ENCODE results near the gene BPIFB6.

BPIFB6 gene

DNA sequence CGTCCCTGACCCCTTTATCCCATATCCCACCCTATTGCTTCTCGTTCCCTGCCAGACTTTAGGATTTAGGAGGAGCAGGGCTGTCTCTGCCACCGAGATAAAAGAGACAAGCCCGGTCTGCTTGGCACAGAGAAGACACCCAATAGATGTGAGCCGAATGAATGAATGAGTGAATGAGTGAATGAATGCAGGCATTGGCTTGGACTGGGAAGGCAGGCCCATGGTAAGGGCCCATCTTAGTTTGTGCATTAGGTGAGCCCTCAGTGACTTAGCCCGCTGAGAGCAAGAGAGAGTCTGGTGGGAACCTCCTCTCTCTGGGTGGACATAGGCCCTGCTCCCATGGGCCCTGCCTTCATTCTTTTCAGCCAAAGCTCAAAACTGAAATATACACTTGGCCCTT lies 879 bp upstream of the BPIFB6 start:
- DNase-seq: no peak

DNA sequence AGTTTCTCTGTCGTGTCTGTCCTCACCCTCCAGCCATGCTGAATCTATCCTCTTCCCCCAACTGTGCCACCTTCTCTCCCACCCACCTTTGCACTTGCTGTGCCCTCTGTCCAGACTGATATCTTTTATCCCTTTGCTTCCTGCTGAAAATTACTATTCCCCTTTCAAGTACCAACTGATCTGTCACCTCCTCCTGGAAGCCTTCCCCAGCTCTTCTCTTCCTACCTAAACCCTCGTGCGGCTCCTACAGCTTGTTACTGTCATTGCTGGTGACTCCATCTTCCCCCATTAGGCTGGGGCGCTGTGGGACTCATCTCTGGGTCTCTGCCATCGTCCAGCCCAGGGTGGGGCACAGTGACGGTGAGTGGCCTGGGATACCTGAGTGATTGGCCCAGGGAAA lies 1.1 kb downstream of the BPIFB6 start:
- DNase-seq: no peak

DNA sequence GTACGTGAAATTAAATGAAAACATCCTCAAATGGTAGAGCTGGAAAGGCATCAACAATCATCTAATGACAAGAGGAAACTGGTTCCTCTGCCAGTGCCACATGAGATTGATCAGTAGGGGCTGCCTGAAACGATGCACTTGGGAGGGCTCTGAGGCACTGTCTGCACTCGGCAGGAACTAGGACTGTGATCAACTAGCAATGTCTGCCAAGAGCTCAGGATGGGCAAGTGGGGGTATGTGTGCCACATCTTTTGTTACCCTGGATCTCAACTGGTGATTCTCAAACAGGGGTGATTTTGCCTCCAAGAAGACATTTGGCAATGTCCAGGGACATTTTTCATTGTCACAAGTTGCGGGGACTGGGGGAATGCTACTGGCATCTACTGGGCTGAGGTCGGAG lies 1.9 kb downstream of the BPIFB6 start:
- no peak for DNase-seq

DNA sequence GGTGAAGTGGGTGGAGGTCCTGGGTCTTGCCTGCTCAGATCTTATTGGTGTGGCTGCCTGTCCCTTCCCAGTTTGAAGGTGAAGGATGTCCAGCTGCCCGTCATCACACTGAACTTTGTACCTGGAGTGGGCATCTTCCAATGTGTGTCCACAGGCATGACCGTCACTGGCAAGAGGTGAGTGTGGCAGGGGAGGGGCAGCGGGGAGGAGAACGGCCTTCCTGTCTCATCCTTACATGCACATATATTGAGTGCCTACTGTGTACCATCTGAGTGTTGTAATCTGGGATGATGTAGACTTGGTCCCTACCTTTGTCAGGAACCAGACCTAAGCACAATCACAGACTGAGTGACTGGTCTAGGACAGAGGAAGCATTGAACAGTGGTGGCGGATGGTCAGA lies 2.7 kb downstream of the BPIFB6 start:
- DNase-seq: no peak

DNA sequence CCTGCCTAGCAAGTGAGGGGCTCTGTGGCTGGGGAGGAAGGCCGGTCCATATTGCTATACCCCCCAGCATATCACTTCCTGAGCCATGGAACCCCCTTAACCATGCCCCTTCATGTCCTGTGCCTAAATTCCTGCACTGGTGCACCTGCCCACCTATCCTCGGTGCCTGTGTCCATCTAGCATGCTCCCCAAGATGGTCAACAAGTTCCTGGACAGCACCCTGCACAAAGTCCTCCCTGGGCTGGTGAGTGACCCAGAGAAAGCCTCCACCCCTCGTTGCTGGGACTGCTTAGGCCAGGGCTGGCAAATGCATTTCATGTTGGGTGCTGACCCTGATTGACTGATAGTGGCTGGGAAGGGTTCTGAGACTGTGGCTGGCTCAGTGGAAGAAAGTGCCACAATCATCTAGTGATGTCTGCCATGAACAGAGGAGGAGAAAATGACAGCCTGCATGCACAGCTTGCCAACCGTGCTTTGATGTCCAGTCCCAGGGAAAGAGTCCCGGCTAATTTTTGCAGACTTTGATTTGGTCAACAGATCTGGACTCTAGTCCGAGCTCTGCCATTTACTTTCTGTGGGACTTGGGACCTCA lies 3.5 kb downstream of the BPIFB6 start:
- no peak for DNase-seq

DNA sequence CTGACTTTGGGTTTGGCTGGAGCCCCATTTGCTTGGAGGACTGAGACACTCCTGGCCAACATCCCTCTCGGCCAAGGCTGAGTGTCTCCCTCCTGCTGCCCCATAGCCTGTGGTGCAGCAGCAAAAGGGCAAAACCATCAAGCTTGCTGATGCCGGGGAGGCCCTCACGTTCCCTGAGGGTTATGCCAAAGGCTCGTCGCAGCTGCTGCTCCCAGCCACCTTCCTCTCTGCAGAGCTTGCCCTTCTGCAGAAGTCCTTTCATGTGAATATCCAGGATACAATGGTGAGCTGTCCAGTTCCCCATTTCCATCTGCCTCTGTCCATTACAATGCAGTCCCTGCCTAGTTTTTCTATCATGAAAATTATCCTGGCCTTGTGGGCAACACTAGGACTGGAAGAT lies 6.0 kb downstream of the BPIFB6 start:
- DNase-seq: no peak

DNA sequence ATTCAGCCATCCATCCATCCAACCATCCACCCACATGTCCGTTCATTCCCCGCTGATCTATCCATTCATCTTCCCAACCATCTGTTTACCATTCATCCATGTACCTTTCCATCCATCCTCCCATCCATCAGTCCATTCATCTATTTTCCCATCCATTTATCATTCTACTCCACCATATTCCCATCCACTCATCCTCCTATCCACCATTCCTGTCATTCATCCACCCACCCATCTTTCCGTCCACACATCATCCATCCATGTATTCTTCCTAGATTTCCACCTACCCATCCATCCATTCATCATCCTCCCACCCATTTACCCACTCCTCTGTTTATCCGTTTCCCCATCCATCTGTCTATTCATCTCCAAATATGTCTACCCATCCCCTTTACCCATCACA lies 6.8 kb downstream of the BPIFB6 start:
- DNase-seq: no peak

DNA sequence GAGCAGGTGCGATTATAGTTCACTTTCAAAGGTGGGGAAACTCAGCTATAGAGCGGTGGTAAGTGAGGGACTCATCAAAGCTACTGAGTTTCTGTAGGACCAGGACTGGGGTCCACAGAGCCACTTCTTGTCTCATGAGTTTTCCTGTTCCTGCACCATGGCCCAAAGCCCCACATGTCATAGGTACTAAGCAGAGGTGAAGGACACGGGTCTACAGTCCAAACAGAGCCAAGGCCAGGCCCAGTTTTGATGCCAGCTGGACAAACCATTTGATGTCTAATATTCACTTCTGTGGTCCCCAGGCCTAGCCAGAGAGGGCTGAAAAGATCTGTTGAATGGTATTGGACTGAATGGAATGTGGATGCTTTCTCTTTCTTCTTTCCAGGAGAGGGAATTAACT lies 11.0 kb downstream of the BPIFB6 start:
- DNase-seq: no peak

DNA sequence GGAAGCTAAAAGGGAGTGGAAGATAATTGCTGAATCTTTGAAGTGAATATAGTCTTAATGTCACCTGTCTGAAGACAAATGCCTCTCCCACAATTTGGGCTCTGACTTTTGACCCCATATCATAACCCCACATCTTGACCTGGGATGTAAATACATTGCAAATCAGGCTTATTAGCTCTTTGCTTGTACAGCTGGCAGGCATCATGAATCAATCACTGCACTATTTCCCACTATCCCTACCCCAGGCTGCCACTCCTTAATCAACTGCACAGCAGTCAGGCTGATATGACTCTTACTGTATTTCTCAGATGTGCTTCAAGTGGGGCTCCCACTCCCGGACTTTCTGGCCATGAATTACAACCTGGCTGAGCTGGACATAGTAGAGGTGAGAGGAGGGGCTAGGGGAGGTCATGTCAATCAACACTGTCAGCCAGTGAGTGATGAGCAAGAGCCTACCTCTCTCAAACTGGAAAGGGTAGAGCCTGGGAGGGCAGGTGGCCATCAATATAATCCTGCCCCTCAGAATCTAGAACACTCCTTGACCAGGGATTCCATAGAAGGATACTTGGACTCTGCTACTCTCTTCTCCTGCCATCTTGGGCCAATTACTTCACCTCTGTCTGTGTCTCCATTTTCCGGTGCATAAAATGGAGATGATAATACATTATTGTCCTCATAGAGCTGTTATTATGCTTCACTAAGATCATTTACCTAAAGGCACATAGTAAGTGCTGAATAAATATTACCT lies 11.7 kb downstream of the BPIFB6 start:
- DNase-seq: no peak

DNA sequence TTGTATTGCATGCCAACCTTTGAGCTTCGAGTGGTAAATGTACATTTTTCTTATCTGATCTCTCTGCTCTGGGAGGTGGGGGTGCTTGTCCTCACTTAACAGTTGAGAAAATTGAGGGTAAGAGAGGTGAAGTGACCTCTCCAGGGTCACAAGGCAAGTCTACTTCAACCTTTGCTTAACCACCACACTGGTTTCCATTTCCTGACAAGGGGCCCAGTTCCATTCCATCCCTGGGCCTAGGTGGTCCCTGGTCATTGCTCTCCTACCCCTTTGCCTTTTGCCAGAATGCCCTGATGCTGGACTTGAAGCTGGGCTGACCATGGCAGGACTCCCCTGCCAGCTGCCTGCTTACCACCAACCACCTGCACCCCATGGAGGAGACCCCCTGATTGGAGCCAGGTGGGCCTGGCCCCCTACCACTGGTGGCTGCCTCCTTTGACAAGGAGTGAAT lies 12.3 kb downstream of the BPIFB6 start:
- no peak for DNase-seq

DNA sequence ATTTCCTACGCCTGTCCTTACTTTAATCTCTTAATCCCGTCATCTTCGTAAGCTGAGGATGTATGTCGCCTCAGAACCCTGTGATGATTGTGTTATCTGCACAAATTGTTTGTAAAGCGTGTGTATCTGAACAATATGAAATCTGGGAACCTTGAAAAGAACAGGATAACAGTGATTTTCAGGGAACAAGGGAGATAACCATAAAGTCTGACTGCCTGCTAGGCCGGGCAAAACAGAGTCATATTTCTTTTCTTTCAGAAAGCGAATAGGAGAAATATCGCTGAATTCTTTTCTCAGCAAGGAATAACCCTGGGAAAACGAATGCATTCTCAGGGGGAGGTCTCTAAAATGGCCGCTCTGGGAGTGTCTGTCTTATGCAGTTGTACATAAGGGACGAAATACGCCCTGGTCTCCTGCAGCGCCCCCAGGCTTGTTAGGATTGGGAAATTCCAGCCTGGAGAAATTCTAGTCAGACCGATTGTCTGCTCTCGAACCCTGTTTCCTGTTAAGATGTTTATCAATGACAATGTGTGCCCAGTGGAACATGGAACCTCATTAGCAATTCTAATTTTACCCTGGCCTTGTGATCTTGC lies 13.8 kb downstream of the BPIFB6 start:
- DNase-seq: peak in 1 of 2 donors; percentile 6

DNA sequence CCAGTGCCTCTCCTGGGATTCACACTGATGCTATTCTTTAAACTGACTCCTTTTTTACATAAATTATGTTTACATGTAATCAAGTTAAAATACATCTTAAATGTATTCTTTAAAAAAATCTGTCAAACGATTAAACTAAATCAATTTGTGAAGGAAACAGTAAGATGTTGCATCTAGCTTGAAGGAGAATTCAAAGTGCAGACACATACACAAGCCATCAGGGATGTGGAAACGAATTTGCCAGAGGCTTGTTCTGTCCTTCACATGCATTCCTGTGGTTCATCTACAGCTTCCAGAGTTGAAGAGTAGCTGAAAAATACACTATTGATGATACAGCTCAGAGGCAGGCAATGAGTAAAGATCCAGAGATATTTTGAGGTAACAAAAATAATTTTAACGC lies 15.0 kb downstream of the BPIFB6 start:
- no peak for DNase-seq

DNA sequence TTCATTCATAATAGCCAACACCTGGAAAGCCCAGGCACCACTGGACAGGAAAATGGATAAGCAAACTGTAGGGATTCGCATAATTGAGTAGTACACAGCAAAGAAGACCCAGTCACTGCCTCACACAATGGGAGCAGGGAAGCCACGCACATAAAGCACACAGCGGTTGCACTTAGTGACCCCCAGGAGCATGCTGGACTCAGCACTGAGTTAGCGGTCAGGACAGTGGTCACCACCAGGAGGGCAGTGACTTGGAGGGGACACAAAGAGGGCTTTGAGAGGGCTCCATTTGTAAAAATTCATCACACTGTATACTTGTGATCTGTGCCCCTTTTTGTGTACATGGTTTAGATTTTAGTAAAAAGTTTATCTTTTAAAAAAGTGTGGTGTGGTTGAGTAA lies 19.9 kb downstream of the BPIFB6 start:
- no peak for DNase-seq

DNA sequence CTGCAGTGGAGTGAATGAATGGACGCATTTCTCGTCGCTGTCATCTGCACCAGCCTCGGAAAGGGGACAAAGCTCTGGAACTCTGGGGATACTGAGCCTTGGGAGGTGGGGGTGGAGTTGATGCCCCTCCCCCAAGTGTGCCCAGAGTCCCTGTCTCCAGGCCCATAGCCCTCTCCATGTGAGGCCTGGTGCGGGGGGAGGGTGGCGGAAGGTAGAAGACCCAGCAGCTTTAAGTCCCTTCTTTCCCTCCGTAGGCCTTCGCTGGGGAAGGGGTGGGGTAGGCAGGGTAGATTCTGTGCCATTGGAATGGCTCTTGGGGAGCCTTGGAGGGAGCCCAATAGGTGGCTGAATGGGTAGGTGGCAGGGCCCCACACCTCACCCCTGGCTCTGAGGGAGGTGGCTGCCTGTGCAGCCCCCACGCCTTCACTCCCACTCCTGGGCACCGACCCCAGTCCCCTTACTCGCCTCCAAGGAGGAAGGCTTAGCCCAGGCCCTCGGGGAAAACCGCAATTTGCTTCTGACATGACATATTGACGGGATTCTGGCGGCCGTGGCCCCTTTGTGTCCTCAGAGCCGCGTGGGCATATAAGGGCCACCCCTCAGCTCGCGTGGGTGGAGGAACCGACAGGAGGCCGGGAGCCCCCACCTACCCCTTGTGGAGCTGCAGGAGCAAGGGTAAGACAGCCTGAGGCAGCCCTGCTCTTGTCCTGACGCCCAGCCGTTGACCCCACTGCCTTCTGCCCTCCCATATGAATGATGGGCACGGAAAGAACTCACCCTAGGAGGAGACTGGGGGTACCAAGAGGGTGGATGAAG lies 22.1 kb downstream of the BPIFB6 start, which contains the start of gene BPIFB3:
TSS of gene BPIFB3 (plus strand) at position 613 of the 816 bp plus-strand sequence. CDS start 1,533 bp downstream, outside the sequence.
- DNase-seq: no peak

DNA sequence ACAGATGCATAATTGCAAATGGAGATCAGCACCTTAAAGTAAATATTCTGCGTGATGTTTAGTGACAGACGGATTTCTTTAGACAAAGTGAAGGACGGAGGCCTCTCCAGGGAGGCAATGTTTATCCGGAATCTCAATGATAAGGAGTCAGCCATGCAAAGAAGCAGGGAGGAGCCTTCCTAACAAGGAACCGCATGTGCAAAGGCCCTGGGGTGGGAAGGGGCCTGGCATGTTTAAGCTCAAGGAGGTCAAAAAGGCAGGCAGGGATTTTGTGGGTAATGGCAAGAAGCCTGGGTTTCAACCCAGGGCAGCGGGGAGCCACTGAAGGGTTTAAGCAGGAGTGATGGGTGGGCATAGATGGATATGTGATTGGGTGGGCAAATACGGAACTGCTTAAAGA lies 22.9 kb downstream of the BPIFB6 start:
- no peak for DNase-seq

DNA sequence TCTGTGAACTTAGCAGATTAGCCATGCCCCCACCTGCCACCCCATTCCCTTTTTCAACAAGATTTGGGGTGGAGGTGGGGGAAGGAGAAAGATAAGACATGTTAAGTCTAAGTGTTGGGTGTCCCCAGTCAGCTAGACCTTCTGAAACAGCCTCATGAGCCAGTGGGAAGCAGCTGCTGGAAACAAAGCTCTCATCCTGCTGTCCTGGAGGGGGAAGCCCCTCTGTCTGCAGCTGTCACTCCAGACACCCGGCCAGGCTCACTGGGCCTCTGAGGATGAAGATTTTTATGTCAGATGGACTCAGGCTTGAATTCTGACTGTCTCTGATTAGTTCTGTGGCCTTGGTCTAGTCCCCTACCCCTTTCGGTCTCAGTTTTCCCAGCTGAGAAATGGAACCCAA lies 23.3 kb downstream of the BPIFB6 start:
- no peak for DNase-seq

DNA sequence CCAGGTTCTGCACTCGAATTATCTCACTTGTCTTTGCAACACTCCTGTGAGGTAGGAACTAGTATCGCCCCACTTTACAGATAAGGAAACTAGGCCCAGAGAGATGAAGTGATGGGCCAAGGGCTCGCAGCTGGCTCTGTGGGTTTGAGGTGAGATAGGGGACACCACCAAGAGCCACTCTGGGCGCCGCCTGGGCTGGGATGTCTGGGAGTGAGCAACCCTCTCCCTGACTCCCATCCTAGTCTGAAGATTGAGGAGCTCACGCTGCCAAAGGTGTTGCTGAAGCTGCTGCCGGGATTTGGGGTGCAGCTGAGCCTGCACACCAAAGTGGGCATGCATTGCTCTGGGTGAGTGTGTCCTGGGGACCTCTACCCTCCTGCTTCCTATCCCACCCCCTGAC lies 27.7 kb downstream of the BPIFB6 start:
- DNase-seq: no peak

DNA sequence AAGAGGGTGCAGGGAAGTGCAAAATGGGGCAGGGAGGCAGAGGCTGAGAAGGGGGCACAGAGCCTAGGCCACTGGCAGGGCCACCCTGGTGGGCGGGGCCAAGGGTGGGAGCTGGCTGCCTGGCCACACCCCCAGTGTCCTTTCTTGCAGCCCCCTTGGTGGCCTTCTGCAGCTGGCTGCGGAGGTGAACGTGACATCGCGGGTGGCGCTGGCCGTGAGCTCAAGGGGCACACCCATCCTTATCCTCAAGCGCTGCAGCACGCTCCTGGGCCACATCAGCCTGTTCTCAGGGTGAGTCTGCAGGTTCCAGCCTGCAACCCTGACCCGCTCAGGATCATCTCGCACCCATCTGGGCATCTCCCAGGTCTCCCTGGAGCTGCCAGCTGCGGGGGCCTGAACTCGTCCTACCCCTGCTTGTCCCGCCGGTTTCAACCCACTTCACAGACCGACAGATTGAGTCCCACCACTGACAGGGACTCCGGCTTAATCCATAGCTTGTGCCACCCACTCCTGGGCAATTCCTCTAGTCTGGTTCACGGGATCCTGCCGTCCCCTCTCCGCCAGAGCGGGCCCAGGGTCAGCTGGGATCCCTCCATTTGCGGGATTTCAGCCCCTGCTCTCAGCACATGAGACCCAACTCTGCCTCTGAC lies 28.4 kb downstream of the BPIFB6 start:
- no peak for DNase-seq

DNA sequence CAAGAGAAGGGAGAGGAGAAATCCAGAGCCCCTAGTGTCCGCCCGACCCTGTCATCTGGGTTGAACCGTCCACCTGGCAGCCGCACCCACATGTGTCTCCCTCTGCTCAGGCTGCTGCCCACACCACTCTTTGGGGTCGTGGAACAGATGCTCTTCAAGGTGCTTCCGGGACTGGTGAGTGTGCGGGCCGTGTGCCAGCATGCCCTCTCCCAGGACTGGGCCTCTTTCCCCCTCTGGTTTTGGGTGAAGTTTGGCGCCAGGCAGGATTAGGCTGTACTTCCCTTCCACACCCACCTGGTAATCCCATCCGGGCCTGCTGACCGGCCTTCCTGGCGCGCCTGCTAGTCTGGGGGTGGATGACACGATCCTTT lies 30.2 kb downstream of the BPIFB6 start:
- DNase-seq: no peak

DNA sequence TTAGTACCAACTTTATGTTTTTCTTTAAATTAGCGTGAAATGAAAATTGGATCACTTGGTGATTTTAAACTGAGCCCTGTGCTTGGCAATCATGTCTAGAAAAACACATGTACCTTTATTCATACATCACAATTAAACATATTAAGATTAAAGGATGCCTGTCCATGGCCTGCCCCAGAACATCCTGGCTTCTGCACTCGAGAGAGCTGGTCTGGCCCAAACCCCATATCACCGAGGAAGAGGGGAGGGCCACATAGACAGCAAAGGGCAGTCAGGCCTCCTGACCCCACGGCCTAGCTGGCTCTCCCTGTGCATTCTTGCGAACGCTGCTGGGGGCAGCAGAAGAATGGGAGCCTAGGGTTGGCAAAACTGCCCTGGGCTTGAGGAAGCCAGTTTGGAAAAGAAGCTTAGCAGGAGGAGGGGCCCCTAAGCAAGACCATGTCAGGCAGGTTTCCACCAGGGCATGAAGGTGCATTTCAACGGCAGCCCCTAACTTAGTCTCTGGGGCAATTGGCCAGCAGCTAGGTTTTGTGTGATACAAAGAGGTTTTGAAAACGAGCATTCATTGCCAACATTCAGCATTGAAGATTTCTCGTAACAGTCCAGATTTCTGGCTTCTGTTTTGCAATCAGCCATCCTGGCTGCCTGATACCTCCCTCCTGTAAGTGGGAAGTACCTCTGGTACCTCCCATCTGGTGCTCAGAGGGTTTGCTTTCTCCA lies 30.8 kb downstream of the BPIFB6 start:
- DNase-seq: no peak

DNA sequence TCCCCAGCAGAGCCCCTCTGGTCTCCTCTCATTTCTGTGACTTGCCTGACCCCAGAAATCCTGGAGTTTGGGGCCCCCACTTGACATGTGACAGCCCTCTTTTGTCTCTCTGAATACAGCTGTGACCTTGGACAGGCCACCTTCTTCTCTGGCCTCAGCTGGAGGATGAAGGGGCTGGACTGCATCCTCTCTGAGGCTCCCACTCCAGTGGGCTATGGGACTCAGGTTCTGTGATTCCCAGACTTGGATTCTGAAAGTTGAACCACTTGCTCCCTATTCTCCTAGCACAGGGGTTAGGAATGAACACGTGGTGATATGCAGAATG lies 31.3 kb downstream of the BPIFB6 start:
- DNase-seq: no peak

DNA sequence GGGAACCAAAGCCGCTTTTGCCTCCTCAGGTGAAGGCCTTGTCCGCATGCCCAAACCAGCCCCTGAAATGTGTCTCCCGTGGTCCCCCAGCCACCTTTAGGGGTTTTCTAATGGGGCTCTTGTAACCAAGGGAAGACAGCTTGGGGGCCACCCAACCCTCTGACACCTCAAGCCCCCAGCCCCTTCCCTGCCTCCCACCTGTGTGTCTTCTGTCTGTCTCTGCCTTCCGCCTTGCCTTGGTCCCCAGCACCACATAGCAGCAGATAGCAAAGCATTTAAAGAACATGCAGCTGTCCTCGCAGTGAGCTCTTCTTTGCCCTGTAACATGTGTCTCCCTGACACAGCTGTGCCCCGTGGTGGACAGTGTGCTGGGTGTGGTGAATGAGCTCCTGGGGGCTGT lies 31.8 kb downstream of the BPIFB6 start:
- DNase-seq: no peak

Measured in CD4-positive, alpha-beta T cell treated with Interleukin-4 for 1 hour (primary cell).